GM10248 (cell line): Measurements from ENCODE around the gene ARFGEF2.

Source experiments
- CTCF ChIA-PET: fragments of 300-600 bp; sonication (Branson Sonifier 250); formaldehyde crosslinking; extraction: SDS; loops from one replicate; lab custom pipeline; 2021; ENCODE audit warnings: antibody characterized with exemption; lab: Yijun Ruan, JAX
- POLR2A ChIA-PET: fragments of 350-650 bp; sonication (Branson Sonifier 250); formaldehyde crosslinking; extraction: SDS; loops from one replicate; lab custom pipeline; 2020; ENCODE audit warnings: antibody characterized with exemption; lab: Yijun Ruan, JAX
- DNase-seq: peaks from one replicate; pipeline ENCODE4 v3.0.0; 2012; ENCODE audit errors: extremely low spot score
- TF ChIP-seq, protein P1 (sequence below): IDR thresholded peaks from 2 replicates; pipeline ENCODE4 v1.5.1; 2012; ENCODE audit warnings: mild to moderate bottlenecking, low read depth; ENCODE audit errors: extremely low read depth, missing control alignments, control extremely low read depth

The ARFGEF2 gene

DNA sequence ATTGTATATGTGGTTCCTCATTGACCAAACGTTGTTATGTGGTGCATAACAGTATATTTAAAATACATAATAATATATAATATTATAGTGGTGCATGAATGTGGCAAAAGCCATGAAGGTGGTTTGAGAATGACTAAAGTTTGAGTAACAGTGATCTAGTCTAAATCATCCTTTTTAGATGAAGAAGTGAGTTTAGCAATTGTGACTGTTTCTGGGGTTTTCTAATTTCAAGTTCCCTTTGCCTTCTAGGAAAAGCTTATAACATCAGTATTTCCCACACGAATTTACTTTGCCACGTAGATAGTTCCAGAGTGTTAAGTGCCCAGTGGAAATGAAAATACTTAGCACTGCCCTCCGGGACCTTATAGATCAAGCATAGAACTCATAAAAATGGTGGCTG lies 40.9 kb downstream of the ARFGEF2 start:
- DNase-seq = no peak
- TF ChIP-seq, protein P1, sequence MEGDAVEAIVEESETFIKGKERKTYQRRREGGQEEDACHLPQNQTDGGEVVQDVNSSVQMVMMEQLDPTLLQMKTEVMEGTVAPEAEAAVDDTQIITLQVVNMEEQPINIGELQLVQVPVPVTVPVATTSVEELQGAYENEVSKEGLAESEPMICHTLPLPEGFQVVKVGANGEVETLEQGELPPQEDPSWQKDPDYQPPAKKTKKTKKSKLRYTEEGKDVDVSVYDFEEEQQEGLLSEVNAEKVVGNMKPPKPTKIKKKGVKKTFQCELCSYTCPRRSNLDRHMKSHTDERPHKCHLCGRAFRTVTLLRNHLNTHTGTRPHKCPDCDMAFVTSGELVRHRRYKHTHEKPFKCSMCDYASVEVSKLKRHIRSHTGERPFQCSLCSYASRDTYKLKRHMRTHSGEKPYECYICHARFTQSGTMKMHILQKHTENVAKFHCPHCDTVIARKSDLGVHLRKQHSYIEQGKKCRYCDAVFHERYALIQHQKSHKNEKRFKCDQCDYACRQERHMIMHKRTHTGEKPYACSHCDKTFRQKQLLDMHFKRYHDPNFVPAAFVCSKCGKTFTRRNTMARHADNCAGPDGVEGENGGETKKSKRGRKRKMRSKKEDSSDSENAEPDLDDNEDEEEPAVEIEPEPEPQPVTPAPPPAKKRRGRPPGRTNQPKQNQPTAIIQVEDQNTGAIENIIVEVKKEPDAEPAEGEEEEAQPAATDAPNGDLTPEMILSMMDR = no peak
- ChIA-PET POLR2A (no interaction called here), CTCF (interaction anchor here (1.8 kb wide), 1 partner anchor 15 kb away, joined by 4 read pairs; no protein-coding TSS in a partner anchor)

DNA sequence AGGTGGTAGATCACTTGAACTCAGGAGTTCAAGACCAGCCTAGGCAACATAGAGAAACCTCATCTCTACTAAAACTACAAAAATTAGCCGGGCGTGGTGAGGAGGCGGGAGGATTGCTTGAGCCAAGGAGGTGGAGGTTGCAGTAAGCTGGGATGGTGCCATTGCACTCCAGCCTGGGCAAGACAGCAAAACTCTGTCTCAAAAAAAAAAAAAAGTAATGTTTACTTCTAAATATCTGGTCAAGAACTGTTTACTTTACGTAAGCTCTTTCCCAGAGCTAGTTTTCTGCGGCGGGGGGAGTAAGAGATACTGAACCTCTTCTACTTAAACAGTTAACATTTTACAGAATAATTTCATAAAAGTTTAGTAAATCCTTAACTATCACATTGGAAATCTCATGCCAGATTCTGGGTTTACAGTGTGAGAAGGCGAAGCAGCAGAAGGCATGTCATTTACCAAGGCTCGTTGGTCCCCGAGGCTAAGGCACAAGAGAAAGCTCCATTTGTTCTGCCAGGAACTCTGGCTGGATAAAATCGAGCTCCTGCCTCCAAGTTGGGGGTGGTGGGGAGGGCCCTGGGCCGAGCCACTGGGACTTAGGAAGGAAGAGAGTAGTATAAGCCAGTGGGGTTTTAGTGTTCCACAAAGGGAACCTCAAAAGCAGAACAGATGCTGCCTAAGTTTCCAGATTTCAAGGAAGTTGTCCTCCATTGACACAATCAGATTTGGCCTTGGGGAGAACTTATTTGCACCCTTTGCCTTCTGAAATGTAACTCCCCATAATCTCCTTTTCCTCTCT lies 41.7 kb downstream of the ARFGEF2 start:
- POLR2A ChIA-PET = no interaction called here
- CTCF ChIA-PET = interaction anchor here (0.6 to 1.8 kb wide), 3 partner anchors 16 to 305 kb away, joined by 3 to 4 read pairs (median 3); no protein-coding TSS in a partner anchor
- no peak for DNase-seq
- TF ChIP-seq, protein P1 = no peak

DNA sequence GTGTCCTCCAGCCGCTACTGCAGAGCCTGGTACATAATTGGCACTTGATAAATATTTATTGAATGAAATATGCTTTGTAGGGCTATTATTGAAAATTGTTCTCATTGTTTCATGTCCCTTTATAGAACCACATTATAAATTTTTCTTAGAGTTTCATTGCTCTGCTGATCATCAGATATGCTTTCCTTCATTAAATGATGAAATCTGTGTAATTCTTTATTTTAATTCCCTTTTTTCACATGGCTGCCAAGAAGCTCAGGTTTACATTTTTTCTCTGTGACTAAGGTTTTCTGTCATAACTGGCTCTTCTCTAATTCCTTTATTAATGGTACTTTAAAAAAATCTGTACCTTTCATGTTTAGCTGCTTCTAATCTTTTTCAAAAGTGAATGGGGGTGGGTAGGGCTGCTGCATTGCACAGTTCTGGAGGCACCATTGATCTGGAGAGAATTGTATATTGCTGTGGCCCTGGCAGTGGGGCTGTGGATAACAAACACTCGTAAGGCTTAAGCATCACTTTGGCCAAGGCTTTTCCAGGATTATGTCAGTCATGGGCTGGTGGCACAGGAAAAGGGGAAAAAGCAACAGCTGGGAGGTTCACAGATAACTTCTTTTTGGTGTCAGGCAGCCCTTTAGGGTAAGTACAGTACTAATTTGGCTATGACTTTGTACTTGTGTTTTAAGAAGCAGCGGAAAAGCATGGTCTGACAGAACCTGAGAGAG lies 43.8 kb downstream of the ARFGEF2 start:
- ChIA-PET POLR2A (no interaction called here), CTCF (no interaction called here)
- no peak for DNase-seq
- TF ChIP-seq, protein P1 = no peak

DNA sequence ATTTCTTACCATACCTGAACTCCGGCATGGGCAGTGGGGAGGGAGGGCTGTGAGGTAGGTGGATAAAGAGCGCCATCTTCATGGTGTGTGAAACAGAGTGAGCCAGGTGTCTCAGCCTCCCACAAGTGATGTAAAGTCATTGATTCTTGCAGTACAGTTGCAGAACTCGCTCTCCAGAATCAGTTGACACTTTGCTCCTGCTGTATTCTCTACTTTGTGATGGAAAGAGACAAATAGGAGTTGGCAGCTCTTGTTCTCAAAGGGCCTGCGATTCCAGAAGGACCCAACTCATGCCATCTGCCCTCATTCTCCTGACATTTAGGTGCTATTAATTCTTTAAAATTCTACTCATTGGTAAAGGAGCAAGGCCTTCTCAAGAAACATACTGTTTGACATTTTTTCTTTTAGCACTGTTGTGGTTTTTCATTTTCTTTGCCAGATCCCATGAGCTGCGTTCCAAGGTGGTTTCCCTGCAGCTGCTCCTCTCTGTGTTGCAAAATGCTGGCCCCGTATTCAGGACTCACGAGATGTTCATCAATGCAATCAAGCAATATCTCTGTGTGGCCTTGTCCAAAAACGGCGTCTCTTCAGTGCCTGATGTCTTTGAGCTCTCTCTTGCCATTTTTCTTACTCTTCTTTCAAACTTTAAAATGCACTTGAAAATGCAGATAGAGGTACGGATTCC lies 49.3 kb downstream of the ARFGEF2 start:
- CTCF ChIA-PET = interaction anchor here (1.3 kb wide), 1 partner anchor 313 kb away, joined by 3 read pairs; no protein-coding TSS in a partner anchor
- POLR2A ChIA-PET = no interaction called here
- DNase-seq = no peak
- TF ChIP-seq, protein P1 = no peak

DNA sequence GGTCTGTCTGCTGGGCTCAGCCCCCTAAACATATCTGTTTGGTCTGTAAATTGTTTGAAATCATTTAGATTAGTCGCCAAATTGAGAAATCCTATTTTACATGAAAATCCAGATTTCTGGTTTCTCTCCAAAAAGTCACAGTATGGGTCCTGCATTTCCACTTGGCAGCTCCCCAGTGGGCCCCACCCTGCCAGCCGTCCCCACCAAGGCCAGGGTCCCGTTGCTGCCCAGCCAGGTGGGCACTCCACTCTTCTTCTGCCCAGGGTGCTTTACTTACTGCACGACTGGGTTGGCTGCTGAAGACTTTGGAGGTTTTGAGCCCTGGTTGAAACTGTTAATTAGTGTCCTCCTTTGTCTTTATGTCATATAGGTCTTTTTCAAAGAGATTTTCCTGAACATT lies 50.4 kb downstream of the ARFGEF2 start:
- CTCF ChIA-PET = interaction anchor here (0.9 to 1.3 kb wide), 2 partner anchors 15 to 314 kb away, joined by 3 read pairs; no protein-coding TSS in a partner anchor
- TF ChIP-seq, protein P1 = no peak
- no peak for DNase-seq
- POLR2A ChIA-PET = no interaction called here

DNA sequence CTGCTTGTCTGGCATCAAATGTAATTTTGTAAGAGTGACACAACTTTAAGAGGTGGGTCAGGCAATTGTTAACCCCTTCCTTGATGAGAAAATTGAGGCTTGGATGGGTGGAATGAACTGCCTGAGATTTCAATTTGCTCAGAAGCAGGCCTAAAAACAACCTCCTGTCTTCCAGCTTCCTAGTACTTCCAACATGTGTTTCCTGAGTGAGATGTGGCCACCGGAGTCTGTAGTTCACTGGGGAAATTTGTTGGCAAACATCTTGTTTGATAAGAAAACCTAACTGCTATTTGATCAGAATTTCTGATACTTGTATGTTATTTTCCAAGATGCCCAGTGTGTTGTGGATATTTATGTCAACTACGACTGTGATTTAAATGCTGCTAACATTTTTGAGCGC lies 51.3 kb downstream of the ARFGEF2 start:
- CTCF ChIA-PET = interaction anchor here (0.9 kb wide), 1 partner anchor 14 kb away, joined by 3 read pairs; no protein-coding TSS in a partner anchor
- no peak for DNase-seq
- TF ChIP-seq, protein P1 = no peak
- POLR2A ChIA-PET = no interaction called here
